SU-DHL-6 (cell line): ENCODE results near the gene BBLN.

Experiments used
- H2AFZ ChIP-seq: fragments of 200-600 bp; sonication (generic); 2 replicates; pipeline ENCODE4 v1.6.1; 2014; ENCODE audit warnings: low read depth, mild to moderate bottlenecking, moderate library complexity, mixed read lengths, antibody characterized with exemption, low read length; ENCODE audit not compliant: severe bottlenecking
- H3F3A ChIP-seq: fragments of 200-600 bp; shearing (Covaris generic); 2 replicates; pipeline ENCODE4 v1.6.0; 2016; ENCODE audit warnings: antibody characterized with exemption, mild to moderate bottlenecking; ENCODE audit not compliant: insufficient read depth
- H3K27ac ChIP-seq: fragments of 200-600 bp; sonication (generic); 2 replicates; pipeline ENCODE4 v1.5.1; 2016; ENCODE audit warnings: low read depth, mild to moderate bottlenecking, low read length, moderate library complexity, mixed read lengths
- H3K27me3 ChIP-seq: fragments of 200-600 bp; sonication (generic), shearing (Covaris generic); 2 replicates; pipeline ENCODE4 v1.6.0; 2014; ENCODE audit warnings: mild to moderate bottlenecking, low read length
- H3K36me3 ChIP-seq: fragments of 200-600 bp; sonication (generic); 2 replicates; pipeline ENCODE4 v1.6.1; 2014; ENCODE audit warnings: mild to moderate bottlenecking, low read length, mixed read lengths
- H3K4me2 ChIP-seq: fragments of 300-600, 200-600 bp; shearing (Covaris generic), sonication (generic); 2 replicates; pipeline ENCODE4 v1.6.0; 2014; ENCODE audit warnings: low read length, low read depth, mild to moderate bottlenecking; ENCODE audit not compliant: poor library complexity, severe bottlenecking
- H3K4me3 ChIP-seq: fragments of 200-600 bp; sonication (generic); 2 replicates; pipeline ENCODE4 v1.5.1; 2014; ENCODE audit warnings: antibody characterized with exemption, low read length, mild to moderate bottlenecking, mixed read lengths; ENCODE audit not compliant: insufficient read depth, poor library complexity, severe bottlenecking
- H3K79me2 ChIP-seq: fragments of 200-600 bp; sonication (generic); 2 replicates; pipeline ENCODE4 v1.6.1; 2014; ENCODE audit warnings: mild to moderate bottlenecking, low read length, moderate library complexity; ENCODE audit not compliant: insufficient read depth
- H3K9ac ChIP-seq: fragments of 200-600 bp; sonication (generic); 2 replicates; pipeline ENCODE4 v1.7.0; 2014; ENCODE audit warnings: mild to moderate bottlenecking, low read length
- H3K9me2 ChIP-seq: fragments of 200-600 bp; sonication (generic); replicated peaks from 2 replicates; pipeline ENCODE4 v1.6.1; 2014; ENCODE audit warnings: low read length; ENCODE audit not compliant: insufficient read depth
- H3K9me3 ChIP-seq: fragments of 200-600 bp; sonication (generic); 2 replicates; pipeline ENCODE4 v1.6.1; 2014; ENCODE audit warnings: low read length, mixed read lengths; ENCODE audit not compliant: insufficient read depth
- H4K20me1 ChIP-seq: fragments of 200-600 bp; sonication (generic); 2 replicates; pipeline ENCODE4 v1.6.1; 2014; ENCODE audit warnings: low read depth, mild to moderate bottlenecking, antibody characterized with exemption, low read length, moderate library complexity, mixed read lengths
- EZH2phosphoT487 ChIP-seq: fragments of 200-600 bp; sonication (generic), shearing (Covaris generic); conservative IDR thresholded peaks from 2 replicates; pipeline ENCODE4 v1.6.1; 2018; ENCODE audit warnings: mild to moderate bottlenecking, antibody characterized with exemption, low read length, moderate library complexity, mixed read lengths
- TF ChIP-seq, protein P1 (sequence below): fragments of 200-600 bp; sonication (generic); IDR thresholded peaks from one replicate; pipeline ENCODE4 v1.5.1; 2017; ENCODE audit warnings: antibody characterized with exemption, mild to moderate bottlenecking, low read length, moderate library complexity; ENCODE audit not compliant: insufficient read depth, poor library complexity, severe bottlenecking

BBLN gene

DNA sequence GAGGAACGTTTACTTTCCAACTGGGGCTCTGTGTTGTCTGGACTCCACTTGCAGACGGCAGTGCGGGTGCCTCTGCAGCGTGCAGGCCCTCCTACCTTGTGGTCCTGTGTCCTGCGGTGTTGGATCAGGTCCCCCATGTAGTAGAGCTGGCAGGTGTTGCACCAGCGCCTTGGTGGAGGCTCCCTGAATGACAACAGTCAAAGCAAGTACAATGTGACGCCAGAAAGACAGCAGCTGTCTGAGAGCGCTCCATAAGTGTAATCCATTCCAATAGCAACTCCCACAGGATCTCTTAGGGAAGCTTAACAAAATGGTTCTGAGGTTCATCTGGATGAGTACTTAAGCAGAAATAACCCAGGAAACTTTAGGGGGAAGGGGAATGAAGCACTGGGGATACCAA is 9.9 kb downstream of the BBLN start:
- Histone ChIP-seq H3K79me2 (no peaks in the 10 kb centered on the region), H3K36me3 (no peaks in the 10 kb centered on the region), H3K4me2 (no peak overlapping the region), H3K9ac (no peak overlapping the region), H3F3A (no peaks in the 10 kb centered on the region), H3K27ac (no peak overlapping the region), H3K9me2 (no peaks in the 10 kb centered on the region), H2AFZ (no peak overlapping the region), H4K20me1 (no peaks in the 10 kb centered on the region), H3K9me3 (no peaks in the 10 kb centered on the region), H3K27me3 (no peaks in the 10 kb centered on the region), H3K4me3 (no peak overlapping the region)
- TF ChIP-seq, protein P1, sequence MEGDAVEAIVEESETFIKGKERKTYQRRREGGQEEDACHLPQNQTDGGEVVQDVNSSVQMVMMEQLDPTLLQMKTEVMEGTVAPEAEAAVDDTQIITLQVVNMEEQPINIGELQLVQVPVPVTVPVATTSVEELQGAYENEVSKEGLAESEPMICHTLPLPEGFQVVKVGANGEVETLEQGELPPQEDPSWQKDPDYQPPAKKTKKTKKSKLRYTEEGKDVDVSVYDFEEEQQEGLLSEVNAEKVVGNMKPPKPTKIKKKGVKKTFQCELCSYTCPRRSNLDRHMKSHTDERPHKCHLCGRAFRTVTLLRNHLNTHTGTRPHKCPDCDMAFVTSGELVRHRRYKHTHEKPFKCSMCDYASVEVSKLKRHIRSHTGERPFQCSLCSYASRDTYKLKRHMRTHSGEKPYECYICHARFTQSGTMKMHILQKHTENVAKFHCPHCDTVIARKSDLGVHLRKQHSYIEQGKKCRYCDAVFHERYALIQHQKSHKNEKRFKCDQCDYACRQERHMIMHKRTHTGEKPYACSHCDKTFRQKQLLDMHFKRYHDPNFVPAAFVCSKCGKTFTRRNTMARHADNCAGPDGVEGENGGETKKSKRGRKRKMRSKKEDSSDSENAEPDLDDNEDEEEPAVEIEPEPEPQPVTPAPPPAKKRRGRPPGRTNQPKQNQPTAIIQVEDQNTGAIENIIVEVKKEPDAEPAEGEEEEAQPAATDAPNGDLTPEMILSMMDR = no peak
- TF ChIP-seq EZH2phosphoT487 = no peak

DNA sequence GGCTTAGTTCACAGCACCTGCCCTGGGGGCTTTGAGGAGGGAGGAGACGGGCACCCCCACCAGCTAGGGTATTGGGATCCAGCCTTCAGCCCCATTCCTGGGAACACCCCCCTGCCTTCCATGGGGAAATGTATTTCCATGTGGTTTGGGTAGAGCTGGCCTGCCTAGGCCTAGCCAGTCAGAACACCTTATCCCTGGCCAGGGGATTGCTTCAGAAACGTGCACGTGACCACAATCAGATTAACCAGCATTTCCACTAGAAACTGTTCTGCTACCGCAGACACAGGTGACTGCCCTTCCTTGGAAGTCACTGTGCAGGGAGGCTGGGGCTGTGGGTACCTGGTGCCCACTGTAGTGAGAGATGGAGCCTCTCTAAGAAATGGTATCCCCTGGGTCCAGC is 14.0 kb downstream of the BBLN start:
- H2AFZ ChIP-seq = no peak overlapping the region
- no peak overlapping the region for H3K4me2 ChIP-seq
- H3K9me2 ChIP-seq = no peaks in the 10 kb centered on the region
- no peak for TF ChIP-seq EZH2phosphoT487
- TF ChIP-seq, protein P1 = no peak
- H3K27ac ChIP-seq = no peak overlapping the region
- H3K79me2 ChIP-seq = no peaks in the 10 kb centered on the region
- H3K36me3 ChIP-seq = peaks cover 3% of the 10 kb centered on the region; the same call in 1 of the 2 replicates
- no peaks in the 10 kb centered on the region for H3K27me3 ChIP-seq
- no peak overlapping the region for H3K4me3 ChIP-seq
- peaks cover 3% of the 10 kb centered on the region; the same call in 1 of the 2 replicates for H3K9me3 ChIP-seq
- H3F3A ChIP-seq = 0 out of 2 replicates have a peak, but pooled peaks cover 2% of the 10 kb centered on the region
- H3K9ac ChIP-seq = no peak overlapping the region
- no peaks in the 10 kb centered on the region for H4K20me1 ChIP-seq

DNA sequence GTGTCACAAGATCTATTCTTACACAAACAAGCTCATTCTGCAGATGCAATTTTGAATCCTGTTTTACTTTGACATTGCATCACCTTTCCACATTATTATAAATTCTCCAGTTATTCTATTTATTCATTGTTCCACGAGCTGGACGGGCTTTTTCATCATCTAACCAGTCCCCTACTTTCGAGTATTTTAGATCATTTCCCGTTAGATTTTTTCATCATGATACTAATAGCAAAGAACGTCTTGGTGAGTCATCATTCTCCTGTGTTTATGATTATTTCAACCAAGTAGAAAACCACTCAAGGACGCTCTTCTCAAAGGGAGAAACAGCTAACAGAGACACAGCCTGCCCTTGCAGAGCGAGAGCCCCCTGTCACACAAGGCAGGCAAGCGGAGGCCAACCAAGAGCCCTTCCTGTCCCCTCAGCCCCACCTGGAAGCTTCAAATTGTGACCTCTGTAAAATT is 15.1 kb downstream of the BBLN start:
- Histone ChIP-seq H3K9me2 (no peaks in the 10 kb centered on the region), H2AFZ (no peak overlapping the region), H3K4me3 (no peak overlapping the region), H3K27ac (no peak overlapping the region), H3K9me3 (peaks cover 11% of the 10 kb centered on the region; the same call in 1 of the 2 replicates), H3K9ac (no peak overlapping the region), H3K4me2 (no peak overlapping the region), H3K36me3 (peaks cover 8% of the 10 kb centered on the region), H3F3A (0 out of 2 replicates have a peak, but pooled peaks cover 5% of the 10 kb centered on the region), H3K27me3 (no peaks in the 10 kb centered on the region), H3K79me2 (no peaks in the 10 kb centered on the region), H4K20me1 (no peaks in the 10 kb centered on the region)
- TF ChIP-seq, protein P1 = no peak
- no peak for TF ChIP-seq EZH2phosphoT487
